Stimulated activated CD8-positive, alpha-beta memory T cell treated with anti-CD3 and anti-CD28 coated beads, Interleukin-4, amount 100 ng/mL, for 1 hour (primary cell): ENCODE results near the gene MTCL1.
"Not testable (repeated sequence)": the region's sequence is repeated elsewhere in the genome, so short reads cannot be mapped to it uniquely, and the experiment has no call there.

Experiments used
- DNase-seq, 2 donors: peaks; one replicate each; pipeline ENCODE4 v3.0.0-alpha.2; 2020; ENCODE audit warnings: low read depth in 2 of 2, low spot score in 1 of 2

Gene MTCL1

DNA sequence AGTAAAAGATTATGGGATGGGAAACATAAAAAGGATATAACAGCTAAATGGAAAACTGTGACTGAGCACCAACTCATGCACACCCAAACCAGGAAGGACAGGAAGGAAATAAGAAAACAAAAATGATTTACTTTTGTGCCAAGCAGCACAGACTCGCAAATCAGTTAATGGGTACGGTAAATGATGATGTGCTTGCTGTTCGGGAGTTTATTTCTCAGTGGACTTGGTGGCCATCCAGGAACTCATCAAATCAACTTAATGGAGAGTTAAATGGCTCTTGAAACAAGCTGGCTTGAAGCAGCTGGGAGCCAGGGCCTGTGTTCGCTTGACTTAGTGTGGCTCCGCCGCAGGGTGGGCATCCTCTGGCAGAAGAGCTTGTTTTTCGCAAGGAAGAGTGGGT, 36.2 kb downstream of the MTCL1 start:
- DNase-seq, result no peak

DNA sequence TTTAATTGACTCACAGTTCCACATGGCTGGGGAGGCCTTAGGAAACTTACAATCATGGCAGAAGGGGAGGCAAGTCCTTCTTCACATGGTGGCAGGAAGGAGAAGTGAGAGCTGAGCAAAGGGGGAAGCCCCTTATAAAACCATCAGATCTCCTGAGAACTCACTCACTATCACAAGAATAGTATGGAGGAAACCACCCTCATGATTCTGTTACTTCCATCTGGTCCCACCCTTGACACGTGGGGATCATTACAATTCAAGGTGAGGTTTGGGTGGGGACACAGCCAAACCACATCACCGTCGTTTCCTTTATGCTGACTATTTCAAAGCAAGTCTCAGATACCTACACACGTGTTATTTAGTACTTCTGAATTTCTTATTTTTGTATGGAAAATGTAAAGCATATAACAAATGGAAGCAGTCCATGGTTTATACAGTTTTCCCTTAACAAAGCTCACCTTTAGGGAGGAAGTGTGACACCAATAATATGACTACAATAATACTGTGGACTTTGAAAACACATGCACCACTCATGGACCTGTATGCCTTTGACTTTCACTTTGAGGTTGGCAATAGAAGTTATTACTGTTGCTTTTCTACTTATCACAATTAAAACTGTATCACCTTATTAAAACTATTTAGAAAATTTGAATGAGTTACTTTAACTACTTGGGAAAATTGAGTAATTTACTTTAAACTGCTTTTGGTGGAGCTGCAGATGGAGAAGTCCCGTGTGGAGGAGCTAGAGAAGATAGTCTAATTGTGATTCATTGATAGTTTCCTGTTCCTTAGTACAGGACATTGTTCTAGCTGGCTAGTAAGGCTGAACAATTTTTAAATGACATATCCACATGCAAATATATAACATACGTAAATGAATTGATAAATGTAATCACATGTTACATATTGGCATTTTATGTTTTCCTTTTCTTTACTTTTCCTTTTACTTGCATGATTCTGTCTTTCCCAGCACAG, 37.3 kb downstream of the MTCL1 start:
- no peak for DNase-seq

DNA sequence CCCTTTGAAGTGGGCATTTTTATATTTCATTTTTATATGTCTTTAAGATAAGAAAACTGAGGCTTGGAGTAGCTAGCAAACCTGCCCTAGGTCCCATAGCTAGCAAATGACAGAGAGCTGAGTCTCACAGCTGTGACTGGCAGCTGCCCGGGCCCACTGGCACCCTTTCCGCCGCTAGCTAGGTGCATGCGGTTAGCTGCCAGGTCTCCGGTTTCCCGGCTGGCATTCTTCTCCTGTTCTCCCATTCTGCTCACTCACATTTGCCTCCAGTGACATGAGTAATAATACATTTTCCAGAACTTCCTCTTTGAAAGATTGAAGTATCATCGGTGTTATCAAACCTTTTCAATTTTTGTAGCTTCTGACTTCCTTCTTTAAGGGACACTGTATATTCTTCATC, 38.7 kb downstream of the MTCL1 start:
- no peak for DNase-seq

DNA sequence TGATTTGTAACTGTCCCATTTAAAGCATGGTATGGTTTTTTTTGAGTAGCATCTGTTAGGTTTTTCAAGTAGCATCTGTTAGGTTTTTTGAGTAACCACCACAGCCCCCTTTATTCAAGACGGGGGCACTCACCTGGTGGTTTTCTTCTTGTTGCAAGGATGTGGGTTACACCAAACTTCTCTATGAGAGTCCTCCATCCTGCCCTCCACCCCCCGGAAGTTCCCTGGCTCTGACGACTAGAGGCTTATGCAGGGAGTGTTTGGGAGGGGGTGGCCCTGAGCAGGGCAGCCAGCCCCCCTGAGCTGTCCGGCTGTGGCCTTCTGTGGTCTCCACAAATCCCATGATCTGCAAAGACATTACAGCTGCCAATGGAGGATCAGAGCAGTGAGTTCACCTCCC, 39.3 kb downstream of the MTCL1 start:
- peak in 1 of 2 donors; percentile 9 for DNase-seq

DNA sequence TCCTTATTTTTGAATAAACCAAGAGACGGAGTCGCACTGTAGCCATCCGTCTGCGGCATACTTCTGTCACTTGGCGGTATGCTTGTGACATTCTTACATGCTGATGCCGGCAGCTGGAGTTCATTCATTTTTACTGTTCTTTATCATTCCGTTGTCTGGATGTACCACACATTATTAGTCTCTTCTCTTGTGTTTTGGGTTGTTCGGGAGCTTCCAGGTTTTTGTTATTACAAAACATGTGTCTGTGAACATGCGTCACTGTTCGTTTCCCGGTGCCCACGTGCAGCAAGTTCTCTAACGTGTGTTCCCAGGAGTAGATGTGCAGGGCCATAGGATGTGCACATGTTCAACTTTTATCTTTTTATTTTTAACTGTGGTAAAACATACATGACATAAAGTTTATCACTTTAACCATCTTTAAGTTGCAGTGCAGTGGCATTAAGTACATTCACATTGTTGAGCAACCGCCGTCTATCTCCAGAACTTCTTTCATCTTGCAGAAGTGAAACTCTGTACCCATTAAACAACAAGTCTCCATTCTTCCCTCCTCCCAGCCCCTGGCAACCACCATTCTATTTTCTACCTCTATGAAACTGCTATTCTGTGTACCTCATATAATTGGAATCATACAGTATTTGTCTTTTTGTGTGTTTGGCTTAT, 40.1 kb downstream of the MTCL1 start:
- DNase-seq, result no peak

DNA sequence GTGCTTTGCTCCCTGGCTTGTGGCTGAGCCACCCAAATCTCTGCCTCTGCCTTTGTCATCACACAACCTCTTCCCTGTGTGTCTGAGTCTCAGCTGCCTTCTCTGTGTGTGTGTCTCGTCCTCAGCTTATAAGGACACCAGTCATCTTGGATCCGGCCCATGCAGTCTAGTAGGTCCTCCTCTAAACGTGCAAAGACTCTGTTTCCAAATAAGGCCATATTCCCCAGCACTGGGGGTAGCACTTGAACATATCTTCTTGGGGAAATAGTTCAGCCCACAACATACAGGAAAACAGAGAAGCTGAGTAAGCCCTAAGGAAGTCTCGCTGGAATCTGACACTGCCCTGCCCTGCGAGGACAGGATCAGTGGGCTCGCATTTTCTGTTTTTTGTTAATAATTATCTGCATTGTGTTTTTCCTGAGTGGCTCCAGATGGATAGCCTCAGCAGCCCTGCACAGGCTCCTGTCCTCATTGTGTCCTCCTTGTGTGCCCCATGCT, 42.1 kb downstream of the MTCL1 start:
- no peak for DNase-seq

DNA sequence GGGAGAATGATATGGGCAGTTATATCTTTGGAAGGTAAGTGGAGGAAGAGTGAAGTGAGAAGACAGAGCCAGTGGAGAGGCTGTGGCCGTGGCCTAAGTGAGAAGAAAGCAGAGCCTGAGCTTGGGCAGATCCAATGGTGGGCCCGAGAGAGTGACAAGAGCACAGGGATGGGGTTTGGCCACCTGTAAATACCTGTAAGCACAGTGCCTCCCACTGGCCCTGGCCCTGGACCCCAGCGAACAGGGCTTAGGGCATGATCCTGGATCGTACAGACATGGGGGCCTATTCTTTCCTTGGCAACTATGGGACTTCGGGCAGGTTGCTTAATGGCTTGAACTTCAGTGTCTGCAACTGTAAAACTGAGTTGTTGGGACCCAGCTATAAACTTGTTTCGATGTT, 44.1 kb downstream of the MTCL1 start:
- DNase-seq, result no peak

DNA sequence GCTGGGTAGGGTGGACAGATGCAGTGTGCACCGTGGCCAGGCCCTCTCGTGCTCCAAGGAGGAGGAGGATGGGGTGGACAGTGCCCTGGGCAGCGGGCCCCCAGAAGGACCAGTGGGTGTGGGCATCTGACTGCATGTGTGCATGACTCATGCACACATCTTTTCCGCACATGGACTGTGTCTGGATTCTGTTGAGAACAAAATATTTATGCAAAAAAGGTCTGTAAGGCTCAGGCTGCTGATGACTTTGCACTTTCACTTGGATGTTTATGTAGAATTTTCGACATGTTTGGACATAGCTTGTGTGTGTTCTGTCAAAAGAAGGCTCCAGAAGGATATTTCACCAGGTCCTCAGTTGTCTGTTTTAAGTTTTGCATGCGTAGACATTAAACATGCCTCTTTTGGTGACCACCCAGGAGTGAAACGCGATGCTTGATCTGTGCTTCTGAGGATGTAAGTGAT, 45.6 kb downstream of the MTCL1 start:
- no peak for DNase-seq

DNA sequence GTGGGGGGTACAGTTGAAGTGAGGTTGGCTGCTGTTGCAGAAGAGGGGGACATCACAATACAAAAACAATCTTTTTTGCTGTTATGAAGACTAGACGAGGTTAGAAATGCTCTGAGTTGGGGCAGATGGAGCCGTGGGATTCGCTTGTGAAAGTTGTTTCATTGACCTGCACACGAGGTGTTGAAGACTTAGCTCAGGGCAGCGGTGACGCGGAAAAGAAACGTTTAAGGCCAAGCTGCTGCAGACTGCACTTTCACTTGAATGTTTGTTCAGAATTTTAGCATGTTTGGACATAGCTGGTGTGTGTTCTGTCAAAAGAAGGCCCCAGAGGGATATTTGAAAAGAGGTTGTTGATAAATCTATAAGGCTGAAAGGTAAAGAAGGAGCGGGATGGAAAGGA, 46.3 kb downstream of the MTCL1 start:
- no peak for DNase-seq

DNA sequence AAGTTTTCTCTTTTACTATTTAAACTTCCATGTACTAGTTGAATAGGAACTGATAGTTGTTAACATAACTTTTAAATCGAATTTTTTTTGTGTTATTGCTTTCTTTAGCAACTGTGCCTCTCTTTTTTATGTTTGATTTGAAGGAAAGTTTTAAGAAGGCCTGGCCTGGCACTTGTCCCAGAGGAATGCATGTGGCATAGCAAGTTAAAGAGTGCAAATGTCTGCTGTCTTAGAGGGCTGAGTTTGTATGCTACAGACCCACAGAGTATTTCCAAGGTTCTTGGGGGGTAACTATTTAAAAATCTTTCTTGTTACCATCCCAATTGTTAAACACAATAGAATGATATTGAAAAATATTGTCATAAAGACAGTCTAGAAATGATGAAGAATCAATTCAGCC, 47.0 kb downstream of the MTCL1 start:
- DNase-seq, result no peak

DNA sequence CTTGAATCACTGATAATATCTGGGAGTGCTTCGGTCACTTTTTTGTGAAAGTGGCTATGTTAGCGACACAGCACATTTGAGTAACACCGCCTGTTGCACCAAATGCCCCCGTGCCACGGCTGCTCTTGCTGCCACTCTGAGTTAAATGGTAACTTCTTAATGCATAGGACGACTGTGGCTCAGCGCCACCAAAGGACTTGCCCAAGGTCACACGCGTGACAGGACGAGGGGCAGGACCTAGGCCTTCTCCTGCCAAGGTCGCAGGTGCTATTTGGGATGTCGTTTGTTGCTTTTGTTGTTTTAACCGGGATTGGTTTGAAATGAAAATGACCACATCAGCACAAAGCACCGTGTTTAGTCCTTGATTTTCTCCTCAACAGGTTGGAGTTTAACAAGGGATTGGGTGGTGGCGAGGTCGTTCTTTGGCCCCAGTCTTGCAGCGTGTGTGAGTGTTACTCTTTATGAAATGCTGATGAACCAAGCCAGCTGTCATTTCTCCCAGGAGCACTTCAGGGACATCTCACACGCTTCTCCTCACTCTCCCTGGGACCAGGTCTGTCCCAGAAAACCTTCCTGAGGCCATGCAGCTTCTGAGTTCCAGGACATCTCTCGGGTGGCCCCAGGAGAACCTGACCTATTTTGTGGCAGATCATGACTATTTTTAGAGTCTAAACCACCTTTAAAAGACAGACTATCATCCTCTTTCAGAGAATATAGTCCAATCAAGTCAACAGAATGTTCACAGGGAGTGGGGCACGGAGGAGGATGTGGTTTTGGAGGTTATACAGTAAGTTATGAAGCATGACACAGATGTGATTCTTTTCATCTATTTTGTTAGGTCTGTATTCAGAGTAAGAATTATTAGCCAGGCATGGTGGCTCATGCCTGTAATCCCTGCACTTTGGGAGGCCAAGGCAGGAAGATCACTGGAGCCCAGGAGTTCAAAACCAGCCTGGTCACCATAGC, 49.9 kb downstream of the MTCL1 start:
- peak in 1 of 2 donors; percentile 13 for DNase-seq

DNA sequence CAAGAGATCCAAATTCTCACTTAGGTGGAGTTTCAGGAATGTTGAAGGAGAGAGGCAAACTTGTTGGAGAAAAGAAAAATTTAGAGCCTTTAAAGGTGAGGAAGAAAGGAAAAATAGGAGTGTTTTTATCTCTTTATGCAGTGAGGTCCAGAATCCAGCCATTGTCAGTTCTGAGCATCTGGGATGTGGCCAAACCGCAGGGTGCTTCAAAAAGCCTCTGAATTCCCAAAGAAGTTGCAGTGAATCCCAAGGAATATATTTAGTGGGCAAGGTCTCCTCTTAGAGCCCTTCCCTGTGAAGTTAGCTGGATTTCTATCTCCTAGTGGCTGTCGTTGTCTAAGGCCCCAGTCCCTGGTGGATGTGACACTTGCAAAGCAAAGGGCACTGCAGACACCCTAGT, 51.2 kb downstream of the MTCL1 start:
- no peak for DNase-seq

DNA sequence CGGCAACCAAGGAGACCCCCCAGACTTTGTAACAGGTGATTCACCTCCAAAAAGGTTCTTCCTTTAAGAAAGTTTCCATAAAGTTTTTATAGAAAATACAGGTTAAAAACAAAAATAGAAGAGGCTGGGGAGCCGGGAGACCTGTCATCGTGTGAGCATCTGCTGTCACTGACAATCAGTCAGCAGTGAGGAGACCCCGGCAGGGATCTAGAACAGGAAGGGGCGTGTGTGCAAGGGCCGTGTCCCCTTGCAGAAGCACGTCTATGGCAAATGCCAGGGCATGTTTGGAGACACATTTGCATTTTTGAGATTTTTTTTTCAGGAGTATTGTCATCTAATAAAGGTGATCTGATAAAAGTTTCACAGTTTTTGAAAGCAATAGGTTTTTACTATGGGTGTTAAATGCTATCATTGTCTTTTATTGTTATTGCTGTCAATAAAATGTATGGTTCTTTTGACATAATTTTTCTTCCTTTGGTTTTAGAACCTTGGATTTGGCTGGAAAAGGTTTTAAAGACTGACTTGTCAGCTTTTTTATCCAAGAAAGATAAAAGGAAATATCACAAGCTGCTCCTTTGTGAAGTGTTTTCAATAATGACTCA, 52.1 kb downstream of the MTCL1 start:
- no peak for DNase-seq

DNA sequence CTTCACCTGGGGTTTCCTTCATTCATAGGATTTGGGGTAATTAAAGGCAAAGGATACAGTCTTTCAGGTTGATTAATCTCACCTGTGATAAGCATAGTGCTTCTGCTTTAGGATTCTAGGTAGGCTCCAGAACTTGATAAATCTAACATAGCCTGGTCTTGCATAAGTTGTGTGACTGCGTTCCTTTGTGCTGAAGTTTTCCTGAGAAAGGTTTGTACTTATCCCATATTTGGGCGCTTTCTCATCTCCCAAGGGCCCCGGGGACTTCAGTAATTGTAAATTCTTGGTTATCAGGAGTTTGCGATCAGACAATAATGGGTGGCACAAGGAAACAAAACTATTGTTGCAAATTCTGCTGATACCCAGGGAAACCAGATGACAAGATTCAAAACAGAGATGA, 53.1 kb downstream of the MTCL1 start:
- no peak for DNase-seq

DNA sequence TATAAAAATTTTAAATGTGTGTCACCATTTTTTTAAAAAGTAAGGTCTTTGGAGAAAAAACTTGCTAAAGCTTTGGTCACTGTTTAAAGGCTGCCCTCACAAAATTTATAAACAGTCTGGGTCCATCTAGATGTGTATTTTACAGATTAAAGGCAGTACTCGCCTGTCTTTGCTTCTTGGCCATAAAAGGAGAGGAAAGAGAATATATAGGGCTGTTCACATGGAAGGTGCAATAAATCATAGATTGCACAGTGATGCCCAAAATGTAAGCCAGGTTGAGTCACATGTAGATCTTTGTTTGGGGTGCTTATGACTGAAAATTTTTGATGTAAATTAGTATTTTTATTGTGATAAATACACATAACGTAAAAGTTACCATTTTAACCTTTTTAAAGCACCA, 55.6 kb downstream of the MTCL1 start:
- DNase-seq, result no peak

DNA sequence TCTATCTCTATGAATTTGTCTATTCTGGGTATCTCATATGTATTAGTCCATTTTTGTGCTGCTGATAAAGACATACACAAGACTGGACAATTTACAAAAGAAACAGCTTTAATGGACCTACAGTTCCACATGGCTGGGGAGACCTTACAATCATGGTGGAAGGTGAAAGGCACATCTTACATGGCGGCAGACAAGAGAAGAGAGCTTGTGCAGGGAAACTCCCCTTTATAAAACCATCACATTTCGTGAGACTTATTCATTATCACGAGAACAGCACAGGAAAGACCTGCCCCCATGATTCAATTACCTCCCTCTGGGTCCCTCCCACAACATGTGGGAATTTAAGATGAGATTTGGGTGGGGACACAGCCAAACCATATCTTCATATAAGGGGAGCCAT, 56.2 kb downstream of the MTCL1 start:
- not testable (repeated sequence) for DNase-seq

DNA sequence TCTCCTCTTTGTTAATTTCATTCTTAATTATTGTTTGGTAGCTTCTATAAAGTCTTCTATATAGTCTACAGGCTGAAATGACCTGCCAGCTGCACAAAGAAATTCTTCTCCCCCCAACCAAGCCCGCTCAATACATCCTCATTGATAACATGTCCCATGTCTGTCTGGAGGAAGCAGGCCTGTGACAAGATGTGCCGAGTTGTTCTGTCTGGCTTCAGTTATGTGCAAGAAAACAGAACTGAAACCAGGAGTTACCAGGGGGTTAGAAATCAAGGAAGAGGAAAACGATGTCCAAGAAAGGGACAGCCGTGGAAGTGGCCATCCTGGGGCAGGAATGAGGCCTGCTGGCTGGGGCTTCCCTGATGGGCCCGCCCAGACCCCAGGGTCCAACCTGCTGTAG, 57.6 kb downstream of the MTCL1 start:
- DNase-seq, result no peak

DNA sequence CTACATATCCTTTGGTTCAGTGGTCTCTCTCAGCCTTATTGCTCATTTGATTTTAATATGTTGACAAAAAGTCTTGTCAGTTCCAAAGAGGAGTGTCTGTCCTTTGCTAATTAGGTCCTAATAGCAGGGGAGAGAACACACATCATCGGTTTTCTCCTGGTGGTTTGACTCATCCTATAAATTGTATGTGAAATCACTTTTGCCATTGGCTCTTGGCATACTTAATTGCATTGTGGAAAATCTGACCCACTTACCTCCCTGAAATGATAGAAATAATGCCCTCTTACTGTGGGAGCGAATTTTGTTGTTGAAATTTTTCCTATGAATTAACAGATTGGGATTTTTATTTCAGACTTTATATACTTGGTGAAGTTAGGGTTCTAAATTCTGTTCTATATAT, 58.3 kb downstream of the MTCL1 start:
- DNase-seq, result no peak

DNA sequence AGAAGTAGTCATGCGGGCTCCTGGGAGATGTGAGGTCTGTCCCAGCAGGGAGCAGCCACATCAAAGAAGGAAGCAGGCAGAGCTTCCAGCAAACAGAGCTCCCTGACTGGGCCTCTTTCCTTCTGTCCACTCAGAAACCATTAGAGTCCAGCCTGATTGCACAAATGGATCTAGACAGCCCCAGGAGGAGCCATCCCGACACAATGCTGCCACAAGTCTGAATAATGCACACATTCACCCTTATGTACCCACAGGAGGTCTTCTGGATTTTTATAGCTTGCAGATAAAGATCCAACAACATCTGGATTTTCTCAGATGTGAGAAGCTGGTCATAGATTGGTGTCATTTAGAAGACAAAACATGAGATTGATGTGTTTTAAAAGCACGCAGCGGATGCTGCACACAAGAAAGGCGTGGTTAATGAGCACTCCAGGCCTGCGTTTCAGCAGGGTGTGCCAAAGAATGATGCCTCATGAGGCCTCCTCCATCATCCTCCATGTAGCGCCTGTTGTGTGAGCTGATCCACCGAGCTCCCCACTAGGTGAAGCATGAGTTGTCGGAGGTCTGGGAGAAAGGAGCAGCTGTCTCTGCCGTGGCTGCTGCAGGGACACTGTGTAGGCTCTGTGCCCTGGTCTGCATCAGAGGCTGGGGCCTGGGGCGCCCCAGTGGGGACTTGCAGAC, 60.6 kb downstream of the MTCL1 start:
- DNase-seq, result no peak
